Muscle layer of duodenum (tissue), 2 donors: Measurements from ENCODE around the gene RPL3.

Source experiments
- H3K27ac ChIP-seq: one replicate; pipeline ENCODE4 v1.7.0; 2013; ENCODE audit warnings: mild to moderate bottlenecking, low read length
- H3K27me3 ChIP-seq: one replicate; pipeline ENCODE4 v1.7.0; 2013; ENCODE audit warnings: low read depth, mild to moderate bottlenecking, control low read depth, low read length
- H3K36me3 ChIP-seq, 2 donors: one replicate each; pipeline ENCODE4 v1.7.0; 2013; ENCODE audit warnings: low read length in 2 of 2, control low read depth in 1 of 2, mild to moderate bottlenecking in 1 of 2; ENCODE audit not compliant: insufficient read depth in 2 of 2, control insufficient read depth in 1 of 2
- H3K4me1 ChIP-seq, 2 donors: one replicate each; pipeline ENCODE4 v1.7.0; 2013; ENCODE audit warnings: low read length in 2 of 2, mild to moderate bottlenecking in 2 of 2, control low read depth in 1 of 2, moderate library complexity in 1 of 2; ENCODE audit not compliant: insufficient read depth in 2 of 2, control insufficient read depth in 1 of 2
- H3K4me3 ChIP-seq, 2 donors: one replicate each; pipeline ENCODE4 v1.7.0; 2013; ENCODE audit warnings: low read length in 2 of 2, low read depth in 1 of 2, mild to moderate bottlenecking in 1 of 2
- H3K9me3 ChIP-seq, 2 donors: one replicate each; pipeline ENCODE4 v1.7.0; 2013; ENCODE audit warnings: low read length in 2 of 2, control low read depth in 1 of 2, mild to moderate bottlenecking in 1 of 2; ENCODE audit not compliant: control insufficient read depth in 1 of 2
- donor health status: healthy.

Gene RPL3

GRCh38 chr22:39314251-39314971 lies 5.0 kb downstream of the RPL3 start:
- Histone ChIP-seq H3K4me1 (peaks cover 20 to 33% of the 10 kb centered on the region in 2 donors), H3K9me3 (no peaks in the 10 kb centered on the region), H3K36me3 (peaks cover 59 to 65% of the 10 kb centered on the region in 2 donors), H3K27me3 (no peaks in the 10 kb centered on the region), H3K27ac (no peak overlapping the region), H3K4me3 (no peak overlapping the region)

- H3K27me3 ChIP-seq, result no peaks in the 10 kb centered on the region
- H3K36me3 ChIP-seq, result peaks cover 59 to 65% of the 10 kb centered on the region in 2 donors
- no peak overlapping the region for H3K27ac ChIP-seq
- H3K4me1 ChIP-seq, result peaks cover 21 to 39% of the 10 kb centered on the region in 2 donors
- H3K4me3 ChIP-seq, result no peak overlapping the region
- no peaks in the 10 kb centered on the region for H3K9me3 ChIP-seq
Observed at GRCh38 chr22:39313258-39314001, 6.0 kb downstream of the RPL3 start.

GRCh38 chr22:39312410-39312809 lies 7.0 kb downstream of the RPL3 start:
- peaks cover 15 to 30% of the 10 kb centered on the region in 2 donors for H3K4me1 ChIP-seq
- no peak overlapping the region for H3K4me3 ChIP-seq
- no peak overlapping the region for H3K27ac ChIP-seq
- no peaks in the 10 kb centered on the region for H3K27me3 ChIP-seq
- peaks cover 52 to 57% of the 10 kb centered on the region in 2 donors for H3K36me3 ChIP-seq
- no peaks in the 10 kb centered on the region for H3K9me3 ChIP-seq

- Histone ChIP-seq H3K4me1 (peaks cover 10 to 24% of the 10 kb centered on the region in 2 donors), H3K9me3 (no peaks in the 10 kb centered on the region), H3K4me3 (no peak overlapping the region), H3K36me3 (peaks cover 46 to 51% of the 10 kb centered on the region in 2 donors), H3K27me3 (no peaks in the 10 kb centered on the region), H3K27ac (no peak overlapping the region)
Observed at GRCh38 chr22:39311592-39312400, 7.6 kb downstream of the RPL3 start.

- Histone ChIP-seq H3K9me3 (no peaks in the 10 kb centered on the region), H3K4me3 (no peak overlapping the region), H3K4me1 (peaks cover 6 to 12% of the 10 kb centered on the region in 2 donors), H3K36me3 (peaks cover 34 to 37% of the 10 kb centered on the region in 2 donors), H3K27me3 (no peaks in the 10 kb centered on the region), H3K27ac (no peak overlapping the region)
Observed at GRCh38 chr22:39309881-39310714, 9.3 kb downstream of the RPL3 start.

- Histone ChIP-seq H3K9me3 (no peaks in the 10 kb centered on the region), H3K27me3 (no peaks in the 10 kb centered on the region), H3K27ac (peak overlapping the region; percentile 56), H3K36me3 (peaks cover 27 to 30% of the 10 kb centered on the region in 2 donors), H3K4me3 (no peak overlapping the region), H3K4me1 (peaks cover 3 to 12% of the 10 kb centered on the region in 2 donors)
Observed at GRCh38 chr22:39309364-39309861, 10.0 kb downstream of the RPL3 start.

GRCh38 chr22:39308614-39309363 lies 10.6 kb downstream of the RPL3 start:
- Histone ChIP-seq H3K9me3 (no peaks in the 10 kb centered on the region), H3K27ac (peak overlapping the region; percentile 58), H3K27me3 (no peaks in the 10 kb centered on the region), H3K4me3 (peak overlapping the region; percentile 37 to 39), H3K4me1 (peaks cover 3 to 12% of the 10 kb centered on the region in 2 donors), H3K36me3 (peaks cover 21 to 24% of the 10 kb centered on the region in 2 donors)

- Histone ChIP-seq H3K36me3 (peaks cover under 1 to 3% of the 10 kb centered on the region in 2 donors), H3K27me3 (no peaks in the 10 kb centered on the region), H3K4me3 (no peak overlapping the region), H3K27ac (no peak overlapping the region), H3K9me3 (no peaks in the 10 kb centered on the region), H3K4me1 (peaks cover 3 to 12% of the 10 kb centered on the region in 2 donors)
Observed at GRCh38 chr22:39306456-39307361, 12.7 kb downstream of the RPL3 start.

- Histone ChIP-seq H3K27ac (no peak overlapping the region), H3K36me3 (no peaks in the 10 kb centered on the region), H3K27me3 (no peaks in the 10 kb centered on the region), H3K4me3 (no peak overlapping the region), H3K9me3 (no peaks in the 10 kb centered on the region), H3K4me1 (peaks cover 3 to 6% of the 10 kb centered on the region in 2 donors)
Observed at GRCh38 chr22:39303892-39304671, 15.3 kb downstream of the RPL3 start.
